ENCODE data around the gene SPATA4. TPM values are rescaled to one million over a fixed set of nuclear protein-coding genes. Genes with fewer than 3 reads are reported as not detected.
"Not testable (repeated sequence)": the region's sequence is repeated elsewhere in the genome, so short reads cannot be mapped to it uniquely, and the experiment has no call there.

The SPATA4 gene
- total RNA-seq, 1 experiment from 2014 or later: not detected

DNA sequence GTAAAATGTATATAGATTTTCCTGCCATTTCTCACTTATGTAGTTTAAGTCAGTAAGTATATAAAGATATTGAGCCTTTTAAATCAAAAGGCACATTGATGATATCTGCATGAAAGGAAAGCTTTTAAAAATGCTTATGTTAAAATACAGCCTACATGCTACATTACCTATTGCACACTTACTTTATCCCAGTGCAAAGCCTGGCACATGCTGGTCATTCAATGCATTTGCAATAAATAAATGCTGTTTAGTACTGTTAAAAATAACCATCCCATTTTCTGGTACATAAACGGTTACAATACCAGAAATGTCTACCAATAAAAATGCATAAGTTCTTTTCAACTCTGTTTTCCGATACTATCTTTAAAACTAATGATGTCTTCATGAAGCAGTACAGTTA is 22.1 kb upstream of the SPATA4 start:
- no peaks in the 10 kb centered on the region for H3K27me3 Mint-ChIP-seq (ENCODE audit: low read depth)
- H3K36me3 Mint-ChIP-seq (ENCODE audit: insufficient read depth in 1 of 3, low read depth in 3 of 3): peaks cover 0 to 2% (median 0%) of the 10 kb centered on the region in 3 experiments; a peak in 1 of 7 replicates
- H3K4me1 ChIP-seq (ENCODE audit: insufficient read depth, low read length): no peaks in the 10 kb centered on the region
- peaks cover 2 to 7% of the 10 kb centered on the region in 2 experiments for H3K4me1 Mint-ChIP-seq
- H3K4me3 Mint-ChIP-seq: no peak overlapping the region
- no peak overlapping the region for H4K91ac ChIP-seq (ENCODE audit: insufficient read length, low read depth, low read length)
- H4K8ac ChIP-seq (replicated peaks; ENCODE audit: insufficient read length, low read depth, low read length): no peak overlapping the region
- TF ChIP-seq, protein P1, sequence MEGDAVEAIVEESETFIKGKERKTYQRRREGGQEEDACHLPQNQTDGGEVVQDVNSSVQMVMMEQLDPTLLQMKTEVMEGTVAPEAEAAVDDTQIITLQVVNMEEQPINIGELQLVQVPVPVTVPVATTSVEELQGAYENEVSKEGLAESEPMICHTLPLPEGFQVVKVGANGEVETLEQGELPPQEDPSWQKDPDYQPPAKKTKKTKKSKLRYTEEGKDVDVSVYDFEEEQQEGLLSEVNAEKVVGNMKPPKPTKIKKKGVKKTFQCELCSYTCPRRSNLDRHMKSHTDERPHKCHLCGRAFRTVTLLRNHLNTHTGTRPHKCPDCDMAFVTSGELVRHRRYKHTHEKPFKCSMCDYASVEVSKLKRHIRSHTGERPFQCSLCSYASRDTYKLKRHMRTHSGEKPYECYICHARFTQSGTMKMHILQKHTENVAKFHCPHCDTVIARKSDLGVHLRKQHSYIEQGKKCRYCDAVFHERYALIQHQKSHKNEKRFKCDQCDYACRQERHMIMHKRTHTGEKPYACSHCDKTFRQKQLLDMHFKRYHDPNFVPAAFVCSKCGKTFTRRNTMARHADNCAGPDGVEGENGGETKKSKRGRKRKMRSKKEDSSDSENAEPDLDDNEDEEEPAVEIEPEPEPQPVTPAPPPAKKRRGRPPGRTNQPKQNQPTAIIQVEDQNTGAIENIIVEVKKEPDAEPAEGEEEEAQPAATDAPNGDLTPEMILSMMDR (conservative IDR thresholded peaks at IDR 0.05): no peak
- H3K9me3 Mint-ChIP-seq: 0 out of 5 replicates have a peak, but pooled peaks cover 0 to 1% of the 10 kb centered on the region in 2 experiments
- H2AK5ac ChIP-seq (ENCODE audit: insufficient read length, low read length): no peak overlapping the region
- H3K79me1 ChIP-seq (ENCODE audit: insufficient read depth, low read depth, low read length, poor library complexity, severe bottlenecking): no peaks in the 10 kb centered on the region
- WGBS (ENCODE audit: extremely low coverage, insufficient read length, low lambda C conversion rate): no CpG with 5 or more reads among the region's 2 CpGs
- H4K20me1 ChIP-seq (ENCODE audit: control insufficient read depth, insufficient read depth, insufficient read length): no peaks in the 10 kb centered on the region
- no peak overlapping the region for H3K4me2 ChIP-seq (ENCODE audit: insufficient read depth, insufficient read length, low read length)
- no peak overlapping the region for H2BK20ac ChIP-seq (ENCODE audit: low read depth, low read length, poor library complexity, severe bottlenecking)
- DNase-seq: no peak
- no peaks in the 10 kb centered on the region for H3K79me2 ChIP-seq (ENCODE audit: insufficient read depth, low read length)
- H3T11ph ChIP-seq (ENCODE audit: low read length): no peak overlapping the region
- no peak overlapping the region for H3K4ac ChIP-seq (ENCODE audit: low read depth, low read length)
- no peak overlapping the region for H4K5ac ChIP-seq (ENCODE audit: insufficient read length, low read depth, low read length)
- no peaks in the 10 kb centered on the region for H3K27me3 ChIP-seq (ENCODE audit: insufficient read depth, low read length)
- H2BK12ac ChIP-seq (ENCODE audit: insufficient read length, low read depth, low read length): no peak overlapping the region
- no peak overlapping the region for H2BK15ac ChIP-seq (ENCODE audit: low read depth, low read length)
- no peak overlapping the region for H2BK120ac ChIP-seq (ENCODE audit: low read depth, low read length, poor library complexity, severe bottlenecking)
- no peak overlapping the region for H3K56ac ChIP-seq (ENCODE audit: insufficient read length, low read depth, low read length)
- no peak overlapping the region for H2AFZ ChIP-seq (ENCODE audit: low read length)
- H3K23me2 ChIP-seq (ENCODE audit: insufficient read length, low read depth, low read length, poor library complexity, severe bottlenecking): no peaks in the 10 kb centered on the region
- H3K27ac ChIP-seq (ENCODE audit: insufficient read length, low read depth, low read length): no peak overlapping the region
- no peaks in the 10 kb centered on the region for H3K9me3 ChIP-seq (ENCODE audit: control insufficient read depth, low read depth, low read length)
- H3K23ac ChIP-seq (ENCODE audit: insufficient read length, low read depth, low read length): no peak overlapping the region
- no peak overlapping the region for H3K27ac Mint-ChIP-seq
- H2BK5ac ChIP-seq (ENCODE audit: insufficient read length, low read length): no peak overlapping the region
- no peak overlapping the region for H3K9ac ChIP-seq (ENCODE audit: extremely low read depth, insufficient read length, low read length)
- no peak overlapping the region for H3K18ac ChIP-seq (ENCODE audit: insufficient read length, low read depth, low read length)
- H3K14ac ChIP-seq (ENCODE audit: insufficient read depth, low read length): no peak overlapping the region

DNA sequence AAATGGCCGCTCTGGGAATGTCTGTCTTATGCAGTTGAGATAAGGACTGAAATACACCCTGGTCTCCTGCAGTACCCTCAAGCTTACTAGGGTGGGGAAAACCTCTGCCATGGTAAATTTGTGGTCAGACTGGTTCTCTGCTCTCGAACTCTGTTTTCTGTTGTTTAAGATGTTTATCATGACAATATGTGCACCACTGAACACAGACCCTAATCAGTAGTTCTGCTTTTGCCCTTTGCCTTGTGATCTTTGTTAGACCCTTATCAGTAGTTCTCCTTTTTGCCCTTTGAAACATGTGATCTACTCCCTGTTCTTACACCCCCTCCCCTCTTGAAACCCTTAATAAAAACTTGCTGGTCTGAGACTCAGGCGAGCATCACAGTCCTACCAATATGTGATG is 17.0 kb upstream of the SPATA4 start:
- H4K5ac ChIP-seq (ENCODE audit: insufficient read length, low read depth, low read length); H3K79me1 ChIP-seq (ENCODE audit: insufficient read depth, low read depth, low read length, poor library complexity, severe bottlenecking); H3K9me3 ChIP-seq (ENCODE audit: control insufficient read depth, low read depth, low read length); H3K27me3 ChIP-seq (ENCODE audit: insufficient read depth, low read length); H4K8ac ChIP-seq (replicated peaks; ENCODE audit: insufficient read length, low read depth, low read length); H3K23ac ChIP-seq (ENCODE audit: insufficient read length, low read depth, low read length); H3K9ac ChIP-seq (ENCODE audit: extremely low read depth, insufficient read length, low read length); H2BK120ac ChIP-seq (ENCODE audit: low read depth, low read length, poor library complexity, severe bottlenecking); H4K91ac ChIP-seq (ENCODE audit: insufficient read length, low read depth, low read length); H3K4me2 ChIP-seq (ENCODE audit: insufficient read depth, insufficient read length, low read length); H3K79me2 ChIP-seq (ENCODE audit: insufficient read depth, low read length); H3K27me3 Mint-ChIP-seq (ENCODE audit: low read depth); H3K4ac ChIP-seq (ENCODE audit: low read depth, low read length); H3K23me2 ChIP-seq (ENCODE audit: insufficient read length, low read depth, low read length, poor library complexity, severe bottlenecking); H3K4me3 Mint-ChIP-seq; H2AK5ac ChIP-seq (ENCODE audit: insufficient read length, low read length); H2BK5ac ChIP-seq (ENCODE audit: insufficient read length, low read length); H3K18ac ChIP-seq (ENCODE audit: insufficient read length, low read depth, low read length); H3K27ac Mint-ChIP-seq; DNase-seq; H3K9me3 Mint-ChIP-seq; H3K4me1 ChIP-seq (ENCODE audit: insufficient read depth, low read length); H4K20me1 ChIP-seq (ENCODE audit: control insufficient read depth, insufficient read depth, insufficient read length); H2AFZ ChIP-seq (ENCODE audit: low read length); H2BK12ac ChIP-seq (ENCODE audit: insufficient read length, low read depth, low read length); H3K56ac ChIP-seq (ENCODE audit: insufficient read length, low read depth, low read length); H2BK15ac ChIP-seq (ENCODE audit: low read depth, low read length); H3K4me1 Mint-ChIP-seq; H3K27ac ChIP-seq (ENCODE audit: insufficient read length, low read depth, low read length); H3K14ac ChIP-seq (ENCODE audit: insufficient read depth, low read length); H3T11ph ChIP-seq (ENCODE audit: low read length); H3K36me3 Mint-ChIP-seq (ENCODE audit: insufficient read depth in 1 of 3, low read depth in 3 of 3); H2BK20ac ChIP-seq (ENCODE audit: low read depth, low read length, poor library complexity, severe bottlenecking): not testable (repeated sequence)
- WGBS (ENCODE audit: extremely low coverage, insufficient read length, low lambda C conversion rate): no CpG with 5 or more reads among the region's 3 CpGs

Measured in H9 (cell line).